Sigmoid colon (tissue), 7 donors: ENCODE results near the gene FILIP1L. TPM values are rescaled to one million over a fixed set of nuclear protein-coding genes. Genes with fewer than 3 reads are reported as not detected.

Source experiments
- DNase-seq: peaks from one replicate; pipeline ENCODE4 v3.0.0-alpha.2; 2019
- H3K27ac ChIP-seq, 4 donors: fragments of 200-600 bp; sonication (generic); one replicate each; pipeline ENCODE4 v1.5.1; 2016 to 2019; ENCODE audit warnings: mild to moderate bottlenecking in 1 of 4
- H3K27me3 ChIP-seq, 3 donors: fragments of 200-600 bp; sonication (generic); one replicate each; pipeline ENCODE4 v1.5.1; 2019; ENCODE audit warnings: mild to moderate bottlenecking in 1 of 3
- H3K36me3 ChIP-seq, 4 donors: fragments of 200-600 bp; sonication (generic); one replicate each; pipeline ENCODE4 v1.5.1; 2016 to 2019
- H3K4me1 ChIP-seq, 4 donors: fragments of 200-600 bp; sonication (generic); one replicate each; pipeline ENCODE4 v1.5.1; 2017 to 2019
- H3K4me3 ChIP-seq, 4 donors: fragments of 200-600 bp; sonication (generic); one replicate each; pipeline ENCODE4 v1.5.1; 2017 to 2019; ENCODE audit warnings: mild to moderate bottlenecking in 2 of 4, moderate library complexity in 1 of 4
- H3K9me3 ChIP-seq, 4 donors: fragments of 200-600 bp in 3 of 4; sonication (generic) in 3 of 4; one replicate each; pipeline versions ENCODE4 v1.5.1 to v1.6.1; 2013 to 2019
- CTCF ChIP-seq, 4 experiments: fragments of 450-650 bp in 3 of 4; fragments of 200-600 bp in 1 of 4; IDR thresholded peaks; one replicate each; pipeline ENCODE4 v1.5.1; 2016 to 2019; ENCODE audit warnings: antibody characterized with exemption in 4 of 4, mild to moderate bottlenecking in 3 of 4, moderate library complexity in 2 of 4
- EP300 ChIP-seq, 4 donors: sonication (generic); formaldehyde crosslinking; IDR thresholded peaks; one replicate each; pipeline ENCODE4 v1.6.1; 2017; ENCODE audit warnings: antibody characterized with exemption in 4 of 4
- POLR2A ChIP-seq, 2 donors: fragments of 450-650 bp; IDR thresholded peaks; one replicate each; pipeline ENCODE4 v1.6.1; 2016; ENCODE audit warnings: antibody characterized with exemption in 2 of 2, mild to moderate bottlenecking in 2 of 2, moderate library complexity in 2 of 2
- POLR2AphosphoS5 ChIP-seq, 4 donors: sonication (generic); formaldehyde crosslinking; IDR thresholded peaks; one replicate each; pipeline ENCODE4 v1.6.1; 2017; ENCODE audit warnings: antibody characterized with exemption in 4 of 4
- WGBS, 2 donors: extraction: QIAGEN DNeasy Blood & Tissue Kit; methylation state at CpG; one replicate each; pipeline ENCODE4 v1.1.7; 2013; 5-methylcytosine and 5-hydroxymethylcytosine counted together
- intact Hi-C: fragments of 100-400 bp; cut with DNase I; formaldehyde crosslinking; loops from one replicate; pipeline ENCODE4 v1.15.1; 2023
- polyA plus RNA-seq, 3 donors: library from polyadenylated mRNA; stranded (reverse); fragments of 200-250 nt; gene quantifications; one replicate each; pipeline ENCODE4 v1.2.3, GENCODE V29; 2013
- total RNA-seq, 4 donors: library from RNA; depleted of rRNA; stranded (reverse); fragments of >200 nt; gene quantifications; one replicate each; pipeline ENCODE4 v1.1.0, GENCODE V29; 2016
- donor health status: healthy with polysubstance abuse.
- donor health status: Bipolar disorder and iron deficiency.
- donor health status: healthy.

The FILIP1L gene
- total and polyA plus RNA-seq, 7 donors, result 6.0 to 93.3 (median 42.5) TPM

- no peak for TF ChIP-seq EP300 (IDR thresholded peaks at IDR 0.05)
- no peak for TF ChIP-seq CTCF (IDR thresholded peaks at IDR 0.05)
- TF ChIP-seq POLR2AphosphoS5 (IDR thresholded peaks at IDR 0.05), result no peak
- TF ChIP-seq POLR2A (IDR thresholded peaks at IDR 0.05), result no peak
- Histone ChIP-seq H3K27ac (peak overlapping the region; percentile 23 to 70 (median 58)), H3K27me3 (no peaks in the 10 kb centered on the region), H3K9me3 (peaks cover 0 to 2% (median 0%) of the 10 kb centered on the region in 4 donors), H3K4me3 (no peak overlapping the region), H3K36me3 (no peaks in the 10 kb centered on the region), H3K4me1 (peaks cover 0 to 33% (median 19%) of the 10 kb centered on the region in 4 donors)
- DNase-seq, result no peak
- intact Hi-C loops, result no loop called here
- WGBS, 2 donors, result 70 to 96% methylated on average over 2 of the region's 2 CpGs
These were observed 44.6 kb upstream of the FILIP1L start for GRCh38 chr3:100158918-100159330.

- WGBS, 2 donors, result 90 to 96% methylated on average over 2 of the region's 2 CpGs
- peaks cover 0 to 33% (median 19%) of the 10 kb centered on the region in 4 donors for H3K4me1 ChIP-seq
- peaks cover 0 to 2% (median 0%) of the 10 kb centered on the region in 4 donors for H3K9me3 ChIP-seq
- H3K4me3 ChIP-seq, result no peak overlapping the region
- no peak for DNase-seq
- H3K27ac ChIP-seq, result no peak overlapping the region
- TF ChIP-seq POLR2AphosphoS5 (IDR thresholded peaks at IDR 0.05), result no peak
- no peak for TF ChIP-seq POLR2A (IDR thresholded peaks at IDR 0.05)
- TF ChIP-seq CTCF (IDR thresholded peaks at IDR 0.05), result no peak
- TF ChIP-seq EP300 (IDR thresholded peaks at IDR 0.05), result no peak
- no peaks in the 10 kb centered on the region for H3K36me3 ChIP-seq
- intact Hi-C loops, result no loop called here
- H3K27me3 ChIP-seq, result no peaks in the 10 kb centered on the region
These were observed 43.4 kb upstream of the FILIP1L start for GRCh38 chr3:100157685-100158084.

GRCh38 chr3:100155590-100155989, 41.3 kb upstream of the FILIP1L start:
- Histone ChIP-seq H3K36me3 (no peaks in the 10 kb centered on the region), H3K4me1 (peaks cover 0 to 36% (median 26%) of the 10 kb centered on the region in 4 donors), H3K27me3 (no peaks in the 10 kb centered on the region), H3K27ac (no peak overlapping the region), H3K4me3 (no peak overlapping the region), H3K9me3 (peaks cover 0 to 2% (median 0%) of the 10 kb centered on the region in 4 donors)
- TF ChIP-seq EP300 (IDR thresholded peaks at IDR 0.05) (no peak), POLR2AphosphoS5 (IDR thresholded peaks at IDR 0.05) (no peak), CTCF (IDR thresholded peaks at IDR 0.05) (no peak), POLR2A (IDR thresholded peaks at IDR 0.05) (no peak)
- intact Hi-C loops, result no loop called here
- DNase-seq, result no peak

GRCh38 chr3:100155128-100155527, 40.8 kb upstream of the FILIP1L start:
- intact Hi-C loops, result no loop called here

More at GRCh38 chr3:100155128-100155527, 40.8 kb upstream of the FILIP1L start:
- Histone ChIP-seq H3K36me3 (no peaks in the 10 kb centered on the region), H3K27me3 (no peaks in the 10 kb centered on the region), H3K4me3 (no peak overlapping the region), H3K4me1 (peaks cover 0 to 35% (median 26%) of the 10 kb centered on the region in 4 donors), H3K27ac (no peak overlapping the region), H3K9me3 (peaks cover 0 to 2% (median 0%) of the 10 kb centered on the region in 4 donors)
- DNase-seq, result no peak
- no peak for TF ChIP-seq POLR2A (IDR thresholded peaks at IDR 0.05)
- TF ChIP-seq EP300 (IDR thresholded peaks at IDR 0.05), result no peak
- TF ChIP-seq CTCF (IDR thresholded peaks at IDR 0.05), result no peak
- no peak for TF ChIP-seq POLR2AphosphoS5 (IDR thresholded peaks at IDR 0.05)
